Osteoblast (primary cell): ENCODE results near the gene HIRA. TPM values are rescaled to one million over a fixed set of nuclear protein-coding genes. Genes with fewer than 3 reads are reported as not detected.
"Not testable (repeated sequence)": the region's sequence is repeated elsewhere in the genome, so short reads cannot be mapped to it uniquely, and the experiment has no call there.

Source experiments
- DNase-seq: peaks from one replicate; pipeline ENCODE4 v3.0.0; 2011; ENCODE audit warnings: low spot score, mixed read lengths; ENCODE audit not compliant: insufficient read length; ENCODE audit errors: missing footprints
- H2AFZ ChIP-seq: 2 replicates; pipeline ENCODE4 v1.6.0; 2011; ENCODE audit warnings: mild to moderate bottlenecking, low read length
- H3K27ac ChIP-seq: 2 replicates; pipeline ENCODE4 v1.5.1; 2011; ENCODE audit warnings: mild to moderate bottlenecking, low read depth, low read length, moderate library complexity
- H3K27me3 ChIP-seq: 2 replicates; pipeline ENCODE4 v1.6.0; 2012; ENCODE audit warnings: mild to moderate bottlenecking, control low read depth, inconsistent platforms, low read length, moderate library complexity; ENCODE audit not compliant: insufficient read depth
- H3K36me3 ChIP-seq: 2 replicates; pipeline ENCODE4 v1.5.1; 2011; ENCODE audit warnings: mild to moderate bottlenecking, low read length, control low read depth, moderate library complexity; ENCODE audit not compliant: insufficient read depth
- H3K4me1 ChIP-seq: 2 replicates; pipeline ENCODE4 v1.5.1; 2011; ENCODE audit warnings: mild to moderate bottlenecking, low read length, control low read depth, moderate library complexity; ENCODE audit not compliant: insufficient read depth
- H3K4me2 ChIP-seq: 2 replicates; pipeline ENCODE4 v1.6.0; 2011; ENCODE audit warnings: mild to moderate bottlenecking, low read length; ENCODE audit not compliant: insufficient read depth
- H3K4me3 ChIP-seq: fragments of 200-600 bp; sonication (generic); 3 replicates; pipeline ENCODE4 v1.5.1; 2012; ENCODE audit warnings: mild to moderate bottlenecking, low read length, inconsistent platforms; ENCODE audit not compliant: insufficient read depth
- H3K79me2 ChIP-seq: 2 replicates; pipeline ENCODE4 v1.6.0; 2012; ENCODE audit warnings: mild to moderate bottlenecking, low read length, control low read depth, inconsistent platforms; ENCODE audit not compliant: insufficient read depth
- H3K9me3 ChIP-seq: 2 replicates; pipeline ENCODE4 v1.5.1; 2011; ENCODE audit warnings: low read depth, low read length, control low read depth
- H4K20me1 ChIP-seq: 2 replicates; pipeline ENCODE4 v1.6.0; 2012; ENCODE audit warnings: mild to moderate bottlenecking, low read length, control low read depth; ENCODE audit not compliant: insufficient read depth
- CTCF ChIP-seq: IDR thresholded peaks from 2 replicates; pipeline ENCODE4 v1.5.1; 2011; ENCODE audit warnings: mild to moderate bottlenecking, low read depth, low read length, moderate library complexity; ENCODE audit errors: extremely low read depth
- total RNA-seq: library from RNA; depleted of rRNA; stranded (reverse); fragments of >200 nt; gene quantifications from 2 replicates; pipeline ENCODE4 v1.2.3, GENCODE V29; 2012

Gene HIRA
- total RNA-seq, 1 donor = 22.1 TPM

DNA sequence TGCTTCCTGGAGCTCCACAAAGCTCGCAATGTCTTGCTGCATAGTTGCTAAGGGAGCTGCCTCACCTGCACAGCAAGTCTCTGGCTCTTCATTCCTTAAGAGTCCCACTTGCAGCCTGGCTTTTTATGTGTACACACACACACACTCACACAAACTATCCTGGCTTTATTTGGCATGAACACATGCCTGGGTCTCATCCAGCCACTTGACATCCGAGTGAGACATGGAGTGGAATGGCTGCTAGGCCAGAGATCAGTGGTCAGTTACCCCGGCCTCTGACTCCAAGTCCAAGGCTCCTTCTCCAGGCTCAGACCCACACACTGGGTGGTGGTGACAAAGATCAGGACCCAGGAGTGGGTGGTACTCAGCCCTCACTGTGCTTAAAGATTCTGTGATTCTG lies 102.1 kb downstream of the HIRA start:
- TF ChIP-seq CTCF = no peak
- Histone ChIP-seq H2AFZ (no peak overlapping the region), H4K20me1 (no peaks in the 10 kb centered on the region), H3K4me3 (no peak overlapping the region), H3K4me2 (no peak overlapping the region), H3K36me3 (peaks cover 38% of the 10 kb centered on the region), H3K9me3 (no peaks in the 10 kb centered on the region), H3K79me2 (no peaks in the 10 kb centered on the region), H3K4me1 (peaks cover 3% of the 10 kb centered on the region), H3K27me3 (no peaks in the 10 kb centered on the region), H3K27ac (no peak overlapping the region)
- DNase-seq = no peak

GRCh38 chr22:19325296-19325948 lies 106.1 kb downstream of the HIRA start:
- Histone ChIP-seq H2AFZ (no peak overlapping the region), H3K9me3 (no peaks in the 10 kb centered on the region), H4K20me1 (no peaks in the 10 kb centered on the region), H3K27me3 (no peaks in the 10 kb centered on the region), H3K4me3 (no peak overlapping the region), H3K36me3 (peaks cover 19% of the 10 kb centered on the region), H3K79me2 (no peaks in the 10 kb centered on the region), H3K4me2 (no peak overlapping the region), H3K27ac (no peak overlapping the region), H3K4me1 (peaks cover 3% of the 10 kb centered on the region)
- DNase-seq = no peak
- TF ChIP-seq CTCF = no peak

DNA sequence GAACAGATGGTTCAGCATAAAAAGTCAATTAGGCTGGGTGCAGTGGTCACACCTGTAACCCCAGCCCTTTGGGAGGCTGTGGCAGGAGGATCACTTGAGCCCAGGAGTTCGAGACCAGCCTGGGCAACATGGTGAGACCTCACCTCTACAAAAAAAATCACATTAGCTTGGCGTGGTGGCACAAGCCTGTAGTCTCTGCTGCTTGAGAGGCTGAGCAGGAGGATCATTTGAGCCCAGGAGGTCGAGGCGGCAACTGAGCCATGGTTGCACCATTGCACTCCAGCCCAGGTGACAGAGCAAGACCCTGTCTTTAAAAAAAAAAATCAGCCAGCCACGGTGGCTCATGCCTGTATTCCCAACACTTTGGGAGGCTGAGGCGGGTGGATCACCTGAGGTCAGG lies 108.1 kb downstream of the HIRA start:
- not testable (repeated sequence) for H3K79me2 ChIP-seq, H3K9me3 ChIP-seq, H3K4me3 ChIP-seq, H2AFZ ChIP-seq, H4K20me1 ChIP-seq, H3K4me2 ChIP-seq, H3K36me3 ChIP-seq, DNase-seq, H3K4me1 ChIP-seq, H3K27ac ChIP-seq, H3K27me3 ChIP-seq

- no peak for DNase-seq
- Histone ChIP-seq H2AFZ (no peak overlapping the region), H3K4me3 (no peak overlapping the region), H3K4me2 (no peak overlapping the region), H3K9me3 (no peaks in the 10 kb centered on the region), H3K27me3 (no peaks in the 10 kb centered on the region), H4K20me1 (no peaks in the 10 kb centered on the region), H3K4me1 (peaks cover 3% of the 10 kb centered on the region), H3K79me2 (no peaks in the 10 kb centered on the region), H3K36me3 (no peaks in the 10 kb centered on the region), H3K27ac (no peak overlapping the region)
- TF ChIP-seq CTCF = no peak
Measured at GRCh38 chr22:19321757-19322156, 109.8 kb downstream of the HIRA start.

DNA sequence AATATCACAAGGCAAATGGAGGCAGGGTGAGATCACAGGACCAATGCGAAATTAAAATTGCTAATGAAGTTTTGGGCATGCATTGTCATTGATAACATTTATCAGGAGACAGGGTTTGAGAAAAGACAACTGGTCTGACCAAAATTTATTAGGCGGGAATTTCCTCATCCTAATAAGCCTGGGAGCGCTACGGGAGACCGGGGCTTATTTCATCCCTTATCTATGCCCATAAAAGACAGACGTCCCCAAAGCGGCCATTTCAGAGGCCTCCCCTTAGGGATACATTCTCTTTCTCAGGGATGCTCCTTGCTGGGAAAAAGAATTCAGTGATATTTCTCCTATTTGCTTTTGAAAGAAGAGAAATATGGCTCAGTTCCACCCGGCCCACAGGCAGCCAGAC lies 111.4 kb downstream of the HIRA start:
- H4K20me1 ChIP-seq, H3K27me3 ChIP-seq, H3K9me3 ChIP-seq, H3K4me3 ChIP-seq, H3K79me2 ChIP-seq, H3K4me2 ChIP-seq, DNase-seq, H3K4me1 ChIP-seq, H3K27ac ChIP-seq, H3K36me3 ChIP-seq, H2AFZ ChIP-seq: not testable (repeated sequence)
